Prostate gland (tissue), 2 donors: ENCODE data around the gene CANT1. TPM values are rescaled to one million over a fixed set of nuclear protein-coding genes. Genes with fewer than 3 reads are reported as not detected.

ENCODE experiments used
- DNase-seq: peaks from one replicate; pipeline ENCODE4 v3.0.0-alpha.2; 2019; ENCODE audit warnings: low spot score
- H3K27ac ChIP-seq, 2 donors: fragments of 200-600 bp; sonication (generic); 2 replicates each; pipeline ENCODE4 v1.5.1; 2017 to 2019
- H3K27me3 ChIP-seq: fragments of 200-600 bp; sonication (generic); replicated peaks from 2 replicates; pipeline ENCODE4 v1.5.1; 2019; ENCODE audit not compliant: insufficient read depth
- H3K36me3 ChIP-seq, 2 donors: fragments of 200-600 bp; sonication (generic); 1 replicate in 1 of 2; 2 replicates in 1 of 2; pipeline versions ENCODE4 v1.5.1 to v1.8.1; 2017 to 2019
- H3K4me1 ChIP-seq: fragments of 200-600 bp; sonication (generic); replicated peaks from 2 replicates; pipeline ENCODE4 v1.5.1; 2019
- H3K4me3 ChIP-seq, 2 donors: fragments of 200-600 bp; sonication (generic); 2 replicates each; pipeline ENCODE4 v1.5.1; 2017 to 2019
- H3K9me3 ChIP-seq: fragments of 200-600 bp; sonication (generic); 2 replicates; pipeline ENCODE4 v1.5.1; 2017
- CTCF ChIP-seq, 4 experiments: fragments of 200-600 bp in 2 of 4; fragments of 450-650 bp in 2 of 4; sonication (generic) in 2 of 4; IDR thresholded peaks; 1 replicate in 3 of 4; 2 replicates in 1 of 4; pipeline ENCODE4 v1.5.1; 2016 to 2019; ENCODE audit warnings: antibody characterized with exemption in 4 of 4, mild to moderate bottlenecking in 2 of 4, moderate library complexity in 2 of 4
- POLR2A ChIP-seq: fragments of 450-650 bp; IDR thresholded peaks from one replicate; pipeline ENCODE4 v1.6.1; 2016; ENCODE audit warnings: antibody characterized with exemption, mild to moderate bottlenecking
- POLR2AphosphoS5 ChIP-seq: sonication (generic); formaldehyde crosslinking; IDR thresholded peaks from one replicate; pipeline ENCODE4 v1.6.1; 2017; ENCODE audit warnings: antibody characterized with exemption
- WGBS: methylation state at CpG from one replicate; pipeline ENCODE4 v1.1.5; 2018; 5-methylcytosine and 5-hydroxymethylcytosine counted together
- intact Hi-C: fragments of 100-400 bp; cut with DNase I; formaldehyde crosslinking; loops from one replicate; pipeline ENCODE4 v1.14.2; 2022
- total RNA-seq, 2 donors: library from RNA; depleted of rRNA; stranded (reverse); fragments of >200 nt; gene quantifications; one replicate each; pipeline ENCODE4 v1.1.0, GENCODE V29; 2016

CANT1 gene
- total RNA-seq, 2 donors from 2014 or later, result 89.7 to 201 TPM

GRCh38 chr17:79006794-79007503, 2.6 kb downstream of the CANT1 start:
- H3K27ac ChIP-seq, result peak overlapping the region; percentile 82 to 94
- H3K9me3 ChIP-seq, result no peaks in the 10 kb centered on the region
- H3K4me1 ChIP-seq, result peaks cover 16% of the 10 kb centered on the region
- no peaks in the 10 kb centered on the region for H3K36me3 ChIP-seq
- intact Hi-C loops, result no loop called here
- TF ChIP-seq CTCF (IDR thresholded peaks at IDR 0.05) (no peak), POLR2A (no peak), POLR2AphosphoS5 (no peak)
- WGBS, result 84% methylated on average over 19 of the region's 19 CpGs
- DNase-seq, result no peak
- no peaks in the 10 kb centered on the region for H3K27me3 ChIP-seq
- H3K4me3 ChIP-seq, result no peak overlapping the region

GRCh38 chr17:79006046-79006445, 3.5 kb downstream of the CANT1 start:
- DNase-seq, result no peak
- Histone ChIP-seq H3K27me3 (no peaks in the 10 kb centered on the region), H3K27ac (peak overlapping the region; percentile 82 to 94), H3K9me3 (no peaks in the 10 kb centered on the region), H3K36me3 (no peaks in the 10 kb centered on the region), H3K4me3 (no peak overlapping the region), H3K4me1 (peaks cover 16% of the 10 kb centered on the region)
- no peak for TF ChIP-seq POLR2AphosphoS5
- TF ChIP-seq POLR2A, result no peak
- no peak for TF ChIP-seq CTCF (IDR thresholded peaks at IDR 0.05)
- intact Hi-C loops, result no loop called here
- WGBS, result 78% methylated on average over 8 of the region's 8 CpGs

- intact Hi-C loops, result no loop called here
- peak; percentile 90 for DNase-seq
- peak overlapping the region; percentile 31 to 49 for H3K4me3 ChIP-seq
- no peaks in the 10 kb centered on the region for H3K9me3 ChIP-seq
- H3K4me1 ChIP-seq, result peaks cover 16% of the 10 kb centered on the region
- H3K36me3 ChIP-seq, result no peaks in the 10 kb centered on the region
- TF ChIP-seq POLR2A, result peak; percentile 60
- TF ChIP-seq CTCF (IDR thresholded peaks at IDR 0.05), result peak in 1 of 4 experiments; percentile 18
- TF ChIP-seq POLR2AphosphoS5, result peak; percentile 91
- WGBS, result 39% methylated on average over 12 of the region's 12 CpGs
- no peaks in the 10 kb centered on the region for H3K27me3 ChIP-seq
- H3K27ac ChIP-seq, result peak overlapping the region; percentile 82 to 94
These were observed 4.3 kb downstream of the CANT1 start for GRCh38 chr17:79005063-79005861.

- Histone ChIP-seq H3K4me1 (peaks cover 19% of the 10 kb centered on the region), H3K9me3 (no peaks in the 10 kb centered on the region)
These were observed 5.7 kb downstream of the CANT1 start for GRCh38 chr17:79003661-79004411.

More at GRCh38 chr17:79003661-79004411, 5.7 kb downstream of the CANT1 start:
- TF ChIP-seq CTCF (IDR thresholded peaks at IDR 0.05), result no peak
- TF ChIP-seq POLR2AphosphoS5, result no peak
- TF ChIP-seq POLR2A, result no peak
- H3K4me3 ChIP-seq, result peak overlapping the region; percentile 15 to 18
- no peak for DNase-seq
- no peaks in the 10 kb centered on the region for H3K36me3 ChIP-seq
- H3K27me3 ChIP-seq, result no peaks in the 10 kb centered on the region
- 62% methylated on average over 3 of the region's 3 CpGs for WGBS
- H3K27ac ChIP-seq, result peak overlapping the region; percentile 45 to 66
- intact Hi-C loops, result no loop called here
